ENCODE data around the gene RPTOR. TPM values are rescaled to one million over a fixed set of nuclear protein-coding genes. Genes with fewer than 3 reads are reported as not detected.
"Not testable (repeated sequence)": the region's sequence is repeated elsewhere in the genome, so short reads cannot be mapped to it uniquely, and the experiment has no call there.

RPTOR gene
- total RNA-seq, 1 donor from 2014 or later: 19.6 TPM

GRCh38 chr17:80552523-80552922, 7.9 kb downstream of the RPTOR start:
- DNase-seq (ENCODE audit: low read depth, low spot score): no peak

- no peak for DNase-seq (ENCODE audit: low read depth, low spot score)
Measured at GRCh38 chr17:80555266-80555665, 10.6 kb downstream of the RPTOR start.

- no peak for DNase-seq (ENCODE audit: low read depth, low spot score)
Measured at GRCh38 chr17:80558046-80558445, 13.4 kb downstream of the RPTOR start.

- DNase-seq (ENCODE audit: low read depth, low spot score): no peak
Measured at GRCh38 chr17:80559825-80560251, 15.2 kb downstream of the RPTOR start.

GRCh38 chr17:80561541-80562114, 17.0 kb downstream of the RPTOR start:
- no peak for DNase-seq (ENCODE audit: low read depth, low spot score)

- DNase-seq (ENCODE audit: low read depth, low spot score): no peak
Measured at GRCh38 chr17:80564545-80564944, 19.9 kb downstream of the RPTOR start.

GRCh38 chr17:80565343-80566053, 20.9 kb downstream of the RPTOR start:
- no peak for DNase-seq (ENCODE audit: low read depth, low spot score)

- no peak for DNase-seq (ENCODE audit: low read depth, low spot score)
Measured at GRCh38 chr17:80566054-80566400, 21.4 kb downstream of the RPTOR start.

GRCh38 chr17:80568246-80568645, 23.6 kb downstream of the RPTOR start:
- DNase-seq (ENCODE audit: low read depth, low spot score): no peak

GRCh38 chr17:80569924-80570323, 25.3 kb downstream of the RPTOR start:
- no peak for DNase-seq (ENCODE audit: low read depth, low spot score)

GRCh38 chr17:80573701-80574100, 29.1 kb downstream of the RPTOR start:
- no peak for DNase-seq (ENCODE audit: low read depth, low spot score)

GRCh38 chr17:80574496-80574895, 29.9 kb downstream of the RPTOR start:
- no peak for DNase-seq (ENCODE audit: low read depth, low spot score)

- DNase-seq (ENCODE audit: low read depth, low spot score): peak; percentile 69
Measured at GRCh38 chr17:80575057-80575875, 30.6 kb downstream of the RPTOR start.

- DNase-seq (ENCODE audit: low read depth, low spot score): no peak
Measured at GRCh38 chr17:80577876-80578570, 33.4 kb downstream of the RPTOR start.

GRCh38 chr17:80578668-80579388, 34.2 kb downstream of the RPTOR start:
- not testable (repeated sequence) for DNase-seq (ENCODE audit: low read depth, low spot score)

GRCh38 chr17:80582165-80582564, 37.5 kb downstream of the RPTOR start:
- DNase-seq (ENCODE audit: low read depth, low spot score): no peak

- no peak for DNase-seq (ENCODE audit: low read depth, low spot score)
Measured at GRCh38 chr17:80584176-80584905, 39.7 kb downstream of the RPTOR start.

GRCh38 chr17:80585890-80586845, 41.5 kb downstream of the RPTOR start:
- DNase-seq (ENCODE audit: low read depth, low spot score): no peak

- no peak for DNase-seq (ENCODE audit: low read depth, low spot score)
Measured at GRCh38 chr17:80586846-80587228, 42.2 kb downstream of the RPTOR start.
